ENCODE measurements around the gene UBAP1.
"Not testable (repeated sequence)": the region's sequence is repeated elsewhere in the genome, so short reads cannot be mapped to it uniquely, and the experiment has no call there.

The UBAP1 gene

GRCh38 chr9:34185778-34186551, 7.1 kb downstream of the UBAP1 start:
- DNase-seq, result no peak

GRCh38 chr9:34187891-34188240, 9.0 kb downstream of the UBAP1 start:
- DNase-seq, result no peak

- no peak for DNase-seq
Measured at GRCh38 chr9:34190996-34191892, 12.4 kb downstream of the UBAP1 start.

GRCh38 chr9:34195143-34195542, 16.3 kb downstream of the UBAP1 start:
- no peak for DNase-seq

- DNase-seq, result not testable (repeated sequence)
Measured at GRCh38 chr9:34197286-34197685, 18.4 kb downstream of the UBAP1 start.

GRCh38 chr9:34197756-34198711, 19.2 kb downstream of the UBAP1 start:
- no peak for DNase-seq

GRCh38 chr9:34200092-34200491, 21.2 kb downstream of the UBAP1 start:
- DNase-seq, result no peak

- no peak for DNase-seq
Measured at GRCh38 chr9:34203275-34203991, 24.6 kb downstream of the UBAP1 start.

GRCh38 chr9:34203992-34204635, 25.3 kb downstream of the UBAP1 start:
- no peak for DNase-seq

- DNase-seq, result no peak
Measured at GRCh38 chr9:34205102-34205501, 26.3 kb downstream of the UBAP1 start.

- no peak for DNase-seq
Measured at GRCh38 chr9:34206561-34206960, 27.7 kb downstream of the UBAP1 start.

- DNase-seq, result no peak
Measured at GRCh38 chr9:34211395-34211794, 32.6 kb downstream of the UBAP1 start.

- DNase-seq, result not testable (repeated sequence)
Measured at GRCh38 chr9:34214354-34215000, 35.6 kb downstream of the UBAP1 start.

GRCh38 chr9:34216325-34216724, 37.5 kb downstream of the UBAP1 start:
- DNase-seq, result no peak

GRCh38 chr9:34217015-34217414, 38.2 kb downstream of the UBAP1 start:
- DNase-seq, result not testable (repeated sequence)

- no peak for DNase-seq
Measured at GRCh38 chr9:34218446-34218845, 39.6 kb downstream of the UBAP1 start.

- no peak for DNase-seq
Measured at GRCh38 chr9:34219421-34219820, 40.6 kb downstream of the UBAP1 start.

- DNase-seq, result no peak
Measured at GRCh38 chr9:34220218-34220617, 41.4 kb downstream of the UBAP1 start.

GRCh38 chr9:34224349-34224748, 45.5 kb downstream of the UBAP1 start:
- DNase-seq, result no peak

- not testable (repeated sequence) for DNase-seq
Measured at GRCh38 chr9:34226144-34226760, 47.4 kb downstream of the UBAP1 start.

- DNase-seq, result no peak
Measured at GRCh38 chr9:34227445-34227844, 48.6 kb downstream of the UBAP1 start.
